Measurements from ENCODE around the gene GIGYF2.

The GIGYF2 gene

DNA sequence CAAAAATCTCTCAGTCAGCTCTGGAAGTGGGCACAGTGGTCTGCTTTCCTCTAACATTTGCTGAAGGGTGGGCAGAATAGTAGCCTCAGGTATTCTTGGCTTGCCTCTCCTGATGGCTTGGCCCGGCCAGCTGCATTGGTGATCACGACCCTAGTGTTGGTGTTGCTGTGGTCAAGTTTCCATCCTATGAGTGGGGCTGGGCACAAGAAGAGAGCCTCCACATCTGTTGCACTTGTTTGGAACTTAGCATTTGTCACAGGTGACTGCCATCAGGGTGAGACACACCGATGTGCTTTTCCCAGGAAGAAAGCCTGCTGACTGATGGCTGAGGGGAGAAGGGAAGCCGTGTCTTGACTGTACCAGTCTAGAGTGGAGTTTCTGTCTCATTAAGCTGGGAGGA, 139.8 kb downstream of the GIGYF2 start:
- TF ChIP-seq NFIC (IDR thresholded peaks at IDR 0.05) = no peak
- TF ChIP-seq, protein P1, sequence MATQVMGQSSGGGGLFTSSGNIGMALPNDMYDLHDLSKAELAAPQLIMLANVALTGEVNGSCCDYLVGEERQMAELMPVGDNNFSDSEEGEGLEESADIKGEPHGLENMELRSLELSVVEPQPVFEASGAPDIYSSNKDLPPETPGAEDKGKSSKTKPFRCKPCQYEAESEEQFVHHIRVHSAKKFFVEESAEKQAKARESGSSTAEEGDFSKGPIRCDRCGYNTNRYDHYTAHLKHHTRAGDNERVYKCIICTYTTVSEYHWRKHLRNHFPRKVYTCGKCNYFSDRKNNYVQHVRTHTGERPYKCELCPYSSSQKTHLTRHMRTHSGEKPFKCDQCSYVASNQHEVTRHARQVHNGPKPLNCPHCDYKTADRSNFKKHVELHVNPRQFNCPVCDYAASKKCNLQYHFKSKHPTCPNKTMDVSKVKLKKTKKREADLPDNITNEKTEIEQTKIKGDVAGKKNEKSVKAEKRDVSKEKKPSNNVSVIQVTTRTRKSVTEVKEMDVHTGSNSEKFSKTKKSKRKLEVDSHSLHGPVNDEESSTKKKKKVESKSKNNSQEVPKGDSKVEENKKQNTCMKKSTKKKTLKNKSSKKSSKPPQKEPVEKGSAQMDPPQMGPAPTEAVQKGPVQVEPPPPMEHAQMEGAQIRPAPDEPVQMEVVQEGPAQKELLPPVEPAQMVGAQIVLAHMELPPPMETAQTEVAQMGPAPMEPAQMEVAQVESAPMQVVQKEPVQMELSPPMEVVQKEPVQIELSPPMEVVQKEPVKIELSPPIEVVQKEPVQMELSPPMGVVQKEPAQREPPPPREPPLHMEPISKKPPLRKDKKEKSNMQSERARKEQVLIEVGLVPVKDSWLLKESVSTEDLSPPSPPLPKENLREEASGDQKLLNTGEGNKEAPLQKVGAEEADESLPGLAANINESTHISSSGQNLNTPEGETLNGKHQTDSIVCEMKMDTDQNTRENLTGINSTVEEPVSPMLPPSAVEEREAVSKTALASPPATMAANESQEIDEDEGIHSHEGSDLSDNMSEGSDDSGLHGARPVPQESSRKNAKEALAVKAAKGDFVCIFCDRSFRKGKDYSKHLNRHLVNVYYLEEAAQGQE (IDR thresholded peaks at IDR 0.05; ENCODE audit: low read depth) = no peak

DNA sequence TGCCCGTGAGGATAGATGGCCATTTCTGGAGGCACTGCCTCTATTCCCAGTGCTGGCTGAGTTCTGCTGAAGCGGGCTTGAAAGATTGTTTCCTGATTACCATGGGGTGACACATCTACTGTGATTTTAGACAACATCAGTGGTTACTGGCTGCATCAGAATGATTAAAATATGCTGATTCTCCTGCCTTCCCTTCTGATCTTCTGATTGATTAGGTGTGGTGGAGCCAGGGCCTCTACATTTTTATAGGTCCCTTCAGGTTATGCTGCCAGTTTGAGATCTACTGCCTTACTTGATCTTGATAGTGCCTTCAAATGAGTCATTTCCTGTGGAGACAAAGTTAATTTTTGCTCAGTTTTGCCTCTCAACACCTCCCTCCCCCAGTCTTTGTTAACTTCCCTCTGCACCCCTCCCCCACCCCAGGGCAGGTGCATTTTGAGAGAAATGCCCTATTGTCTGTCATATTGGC, 141.3 kb downstream of the GIGYF2 start:
- no peak for TF ChIP-seq CEBPB (IDR thresholded peaks at IDR 0.05)
- TF ChIP-seq, protein P2, sequence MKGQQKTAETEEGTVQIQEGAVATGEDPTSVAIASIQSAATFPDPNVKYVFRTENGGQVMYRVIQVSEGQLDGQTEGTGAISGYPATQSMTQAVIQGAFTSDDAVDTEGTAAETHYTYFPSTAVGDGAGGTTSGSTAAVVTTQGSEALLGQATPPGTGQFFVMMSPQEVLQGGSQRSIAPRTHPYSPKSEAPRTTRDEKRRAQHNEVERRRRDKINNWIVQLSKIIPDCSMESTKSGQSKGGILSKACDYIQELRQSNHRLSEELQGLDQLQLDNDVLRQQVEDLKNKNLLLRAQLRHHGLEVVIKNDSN (IDR thresholded peaks at IDR 0.05) = no peak

DNA sequence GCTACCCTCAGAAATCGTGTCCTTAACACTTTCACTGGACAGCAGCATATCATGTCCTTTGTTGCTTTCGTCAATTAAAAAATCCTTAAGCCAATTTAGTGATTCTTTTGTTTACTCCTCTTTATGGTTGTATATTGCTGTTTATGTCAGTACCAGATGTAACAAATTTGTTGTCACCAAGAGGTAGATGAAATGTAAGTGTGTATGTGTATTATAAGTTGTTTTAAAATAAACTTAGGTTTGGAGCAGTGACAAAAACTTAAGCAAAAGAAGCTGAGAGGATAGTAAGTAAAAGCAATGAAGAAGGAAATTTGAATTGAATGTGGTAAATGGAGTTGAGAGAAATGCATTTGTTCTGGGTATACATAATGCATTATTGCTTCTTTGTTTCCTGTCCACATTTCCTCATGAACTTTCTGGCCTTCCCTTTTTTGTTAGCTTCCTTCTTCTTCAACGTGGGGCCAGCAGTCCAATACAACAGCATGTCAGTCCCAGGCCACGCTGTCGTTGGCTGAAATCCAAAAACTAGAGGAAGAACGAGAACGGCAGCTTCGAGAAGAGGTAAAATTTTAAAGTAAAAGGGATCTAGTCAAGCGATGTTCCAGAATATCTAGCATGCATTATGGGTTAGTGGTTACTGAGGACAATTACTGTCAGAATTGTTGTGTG, 142.4 kb downstream of the GIGYF2 start:
- no peak for TF ChIP-seq NFIC (IDR thresholded peaks at IDR 0.05)
- TF ChIP-seq EGR1 (IDR thresholded peaks at IDR 0.05) = no peak
- TF ChIP-seq ZBTB7A (IDR thresholded peaks at IDR 0.05; ENCODE audit: low read depth) = no peak
- TF ChIP-seq YY1 (IDR thresholded peaks at IDR 0.05; ENCODE audit: low read depth) = no peak
- TF ChIP-seq, protein P1 (IDR thresholded peaks at IDR 0.05; ENCODE audit: low read depth) = no peak
- no peak for TF ChIP-seq EP300 (IDR thresholded peaks at IDR 0.05; ENCODE audit: borderline replicate concordance)
- TF ChIP-seq CREB1 (IDR thresholded peaks at IDR 0.05; ENCODE audit: low read depth) = no peak
- no peak for TF ChIP-seq TEAD4 (IDR thresholded peaks at IDR 0.05)
- no peak for TF ChIP-seq TCF12 (IDR thresholded peaks at IDR 0.05; ENCODE audit: low read depth)
- no peak for TF ChIP-seq FOXM1 (IDR thresholded peaks at IDR 0.05; ENCODE audit: borderline replicate concordance, low read depth)
- TF ChIP-seq, protein P2 (IDR thresholded peaks at IDR 0.05) = no peak
- TF ChIP-seq TAF1 (IDR thresholded peaks at IDR 0.05; ENCODE audit: low read depth) = no peak
- no peak for TF ChIP-seq RAD21 (IDR thresholded peaks at IDR 0.05; ENCODE audit: low read depth)
- no peak for TF ChIP-seq CEBPB (IDR thresholded peaks at IDR 0.05)
- TF ChIP-seq, protein P3, sequence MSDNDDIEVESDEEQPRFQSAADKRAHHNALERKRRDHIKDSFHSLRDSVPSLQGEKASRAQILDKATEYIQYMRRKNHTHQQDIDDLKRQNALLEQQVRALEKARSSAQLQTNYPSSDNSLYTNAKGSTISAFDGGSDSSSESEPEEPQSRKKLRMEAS (IDR thresholded peaks at IDR 0.05) = no peak

DNA sequence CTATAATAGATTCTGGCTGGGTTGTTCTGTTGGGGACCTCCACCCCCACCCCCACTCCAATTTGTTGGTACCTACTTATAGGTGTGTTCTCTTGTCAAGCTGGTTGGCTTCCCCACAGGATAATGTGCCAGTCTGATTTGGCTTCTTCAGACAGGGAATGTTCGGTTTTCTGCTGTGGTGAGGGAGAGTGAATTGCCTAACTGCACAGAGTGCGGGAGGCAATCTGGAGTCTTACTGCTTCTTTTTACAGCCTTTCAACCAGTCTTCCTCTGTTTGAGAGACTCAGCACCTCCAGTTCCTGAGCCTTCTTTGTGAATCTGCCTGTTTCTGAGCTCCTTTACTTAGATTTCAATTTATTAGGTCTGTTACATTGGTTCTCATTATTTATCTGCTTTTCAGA, 145.6 kb downstream of the GIGYF2 start:
- TF ChIP-seq RAD21 (IDR thresholded peaks at IDR 0.05; ENCODE audit: low read depth) (no peak), TAF1 (IDR thresholded peaks at IDR 0.05; ENCODE audit: low read depth) (no peak), ZBTB7A (IDR thresholded peaks at IDR 0.05; ENCODE audit: low read depth) (no peak), CREB1 (IDR thresholded peaks at IDR 0.05; ENCODE audit: low read depth) (no peak), FOXM1 (IDR thresholded peaks at IDR 0.05; ENCODE audit: borderline replicate concordance, low read depth) (no peak), CEBPB (IDR thresholded peaks at IDR 0.05) (no peak), EGR1 (IDR thresholded peaks at IDR 0.05) (no peak), YY1 (IDR thresholded peaks at IDR 0.05; ENCODE audit: low read depth) (no peak), EP300 (IDR thresholded peaks at IDR 0.05; ENCODE audit: borderline replicate concordance) (no peak), TEAD4 (IDR thresholded peaks at IDR 0.05) (no peak), TCF12 (IDR thresholded peaks at IDR 0.05; ENCODE audit: low read depth) (no peak), NFIC (IDR thresholded peaks at IDR 0.05) (no peak)
- TF ChIP-seq, protein P2 (IDR thresholded peaks at IDR 0.05) = no peak
- TF ChIP-seq, protein P1 (IDR thresholded peaks at IDR 0.05; ENCODE audit: low read depth) = no peak
- TF ChIP-seq, protein P3 (IDR thresholded peaks at IDR 0.05) = no peak

Measured in Ishikawa (cell line).